ENCODE measurements around the gene NKTR.
"Not testable (repeated sequence)": the region's sequence is repeated elsewhere in the genome, so short reads cannot be mapped to it uniquely, and the experiment has no call there.

Gene NKTR

GRCh38 chr3:42597098-42597497 is 3.4 kb upstream of the NKTR start:
- H3K27ac ChIP-seq (ENCODE audit: low read depth, low read length); H3K27me3 ChIP-seq (ENCODE audit: insufficient read depth, low read length); H3K9me3 ChIP-seq (ENCODE audit: insufficient read depth, low read depth, low read length); H3K4me3 ChIP-seq (ENCODE audit: low read length); H3K9ac ChIP-seq (ENCODE audit: low read depth, low read length): not testable (repeated sequence)
- H3K4me1 ChIP-seq (ENCODE audit: insufficient read depth, low read length): peaks cover 15% of the 10 kb centered on the region
- peaks cover 44% of the 10 kb centered on the region for H3K36me3 ChIP-seq (ENCODE audit: insufficient read depth, low read length)
- 90% methylated on average over 7 of the region's 7 CpGs for WGBS

- peak overlapping the region; percentile 97 for H3K27ac ChIP-seq (ENCODE audit: low read depth, low read length)
- no peaks in the 10 kb centered on the region for H3K27me3 ChIP-seq (ENCODE audit: insufficient read depth, low read length)
- H3K36me3 ChIP-seq (ENCODE audit: insufficient read depth, low read length): peaks cover 33% of the 10 kb centered on the region
- H3K9ac ChIP-seq (ENCODE audit: low read depth, low read length): peak overlapping the region; percentile 95
- peaks cover 14% of the 10 kb centered on the region for H3K4me1 ChIP-seq (ENCODE audit: insufficient read depth, low read length)
- under 1% methylated on average over 30 of the region's 31 CpGs for WGBS
- H3K9me3 ChIP-seq (ENCODE audit: insufficient read depth, low read depth, low read length): no peaks in the 10 kb centered on the region; the same call in 1 of the 2 replicates
- H3K4me3 ChIP-seq (ENCODE audit: low read length): peak overlapping the region; percentile 88
Measured at GRCh38 chr3:42600958-42601675, 631 bp downstream of the NKTR start.

DNA sequence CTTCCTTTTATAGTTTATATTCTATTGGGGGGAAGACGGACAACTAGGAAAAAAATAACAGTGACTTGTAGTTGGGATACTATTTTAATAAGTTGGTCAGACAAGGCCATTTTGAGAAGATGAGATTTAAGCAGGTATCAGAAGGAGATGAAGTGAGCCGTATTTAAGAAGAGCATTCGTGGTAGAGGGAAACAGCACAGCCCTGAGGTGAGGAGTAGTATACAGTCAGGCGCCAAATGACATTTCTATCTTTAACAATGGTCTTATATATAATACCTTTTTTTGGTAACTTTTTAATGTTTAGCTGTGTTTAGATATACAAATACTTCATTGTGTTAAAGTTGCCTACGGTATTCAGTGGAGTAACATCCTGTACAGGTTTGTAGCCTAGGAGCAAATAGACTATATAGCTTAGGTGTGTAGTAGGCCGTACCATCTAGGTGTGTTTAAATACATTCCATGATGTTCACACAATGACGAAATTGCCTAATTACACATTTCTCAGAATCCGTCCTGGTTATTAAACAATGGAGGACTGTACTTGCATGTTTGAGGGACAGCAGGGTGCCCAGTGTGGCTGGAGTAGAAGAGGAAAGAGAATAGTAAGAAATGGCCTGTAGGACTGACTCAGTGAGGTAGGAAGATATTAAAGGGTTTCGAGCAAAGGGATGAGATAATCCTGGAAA is 1.6 kb downstream of the NKTR start:
- peaks cover 32% of the 10 kb centered on the region for H3K36me3 ChIP-seq (ENCODE audit: insufficient read depth, low read length)

DNA sequence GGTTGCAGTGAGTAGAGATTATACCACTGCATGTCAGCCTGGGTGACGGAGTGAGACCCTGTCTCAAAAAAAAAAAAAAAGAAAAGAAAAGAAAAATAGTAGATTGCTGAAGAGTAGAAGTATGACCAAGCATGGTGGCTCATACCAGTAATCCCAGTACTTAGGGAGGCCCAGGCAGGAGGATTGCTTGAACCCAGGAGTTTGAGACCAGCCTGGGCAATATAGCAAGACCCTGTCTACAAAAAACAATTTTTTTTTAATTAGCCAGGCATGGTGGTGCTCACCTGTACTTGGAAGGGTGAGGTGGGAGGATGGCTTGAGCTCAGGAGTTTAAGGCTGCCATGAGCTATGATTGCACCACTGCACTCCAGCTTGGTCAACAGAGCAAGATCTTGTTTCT is 2.5 kb downstream of the NKTR start:
- peaks cover 37% of the 10 kb centered on the region for H3K36me3 ChIP-seq (ENCODE audit: insufficient read depth, low read length)

More for the DNA sequence above, 1.6 kb downstream of the NKTR start:
- H3K27me3 ChIP-seq (ENCODE audit: insufficient read depth, low read length): no peaks in the 10 kb centered on the region
- no peak overlapping the region for H3K27ac ChIP-seq (ENCODE audit: low read depth, low read length)
- H3K9ac ChIP-seq (ENCODE audit: low read depth, low read length): peak overlapping the region; percentile 95; the same call in 1 of the 2 replicates
- no peaks in the 10 kb centered on the region; the same call in 1 of the 2 replicates for H3K9me3 ChIP-seq (ENCODE audit: insufficient read depth, low read depth, low read length)
- WGBS: 57% methylated on average over 8 of the region's 9 CpGs
- H3K4me1 ChIP-seq (ENCODE audit: insufficient read depth, low read length): peaks cover 16% of the 10 kb centered on the region
- peak overlapping the region; percentile 88 for H3K4me3 ChIP-seq (ENCODE audit: low read length)

DNA sequence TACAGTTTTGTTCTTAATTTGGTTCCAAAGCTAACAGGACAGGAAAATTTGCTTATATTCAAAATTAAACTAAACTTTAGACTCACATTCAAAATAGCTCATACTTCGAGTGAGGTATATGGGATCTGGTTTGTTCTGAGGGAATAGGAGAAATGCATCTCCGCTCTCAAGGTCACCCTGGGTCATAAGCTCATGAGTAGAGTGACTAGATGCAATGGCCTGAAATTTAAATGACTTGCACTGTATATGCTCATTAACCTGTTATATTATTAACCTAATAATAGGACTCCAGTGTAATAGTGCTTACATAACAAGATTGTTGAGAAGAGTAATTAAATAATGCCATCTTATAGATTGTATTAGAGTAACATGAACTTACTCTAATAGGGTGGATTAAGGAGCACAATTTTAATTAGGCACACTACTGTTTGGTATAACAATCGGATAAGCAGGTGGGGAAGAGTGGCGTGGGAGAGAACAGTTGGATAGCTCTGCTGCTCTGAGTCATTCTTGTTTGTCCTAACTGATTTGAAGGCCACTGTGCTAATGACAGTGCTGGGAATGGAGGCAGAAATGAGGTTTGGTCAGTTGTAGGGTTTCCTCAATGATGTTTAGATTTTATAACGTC is 5.2 kb downstream of the NKTR start:
- no peak overlapping the region for H3K9ac ChIP-seq (ENCODE audit: low read depth, low read length)
- peaks cover 57% of the 10 kb centered on the region for H3K36me3 ChIP-seq (ENCODE audit: insufficient read depth, low read length)
- H3K9me3 ChIP-seq (ENCODE audit: insufficient read depth, low read depth, low read length): no peaks in the 10 kb centered on the region; the same call in 1 of the 2 replicates
- no peaks in the 10 kb centered on the region for H3K27me3 ChIP-seq (ENCODE audit: insufficient read depth, low read length)
- H3K4me3 ChIP-seq (ENCODE audit: low read length): no peak overlapping the region
- H3K4me1 ChIP-seq (ENCODE audit: insufficient read depth, low read length): peaks cover 16% of the 10 kb centered on the region
- 86% methylated on average over 4 of the region's 5 CpGs for WGBS
- no peak overlapping the region for H3K27ac ChIP-seq (ENCODE audit: low read depth, low read length)

More for the DNA sequence above, 2.5 kb downstream of the NKTR start:
- Histone ChIP-seq H3K4me3 (ENCODE audit: low read length) (no peak overlapping the region), H3K4me1 (ENCODE audit: insufficient read depth, low read length) (peaks cover 16% of the 10 kb centered on the region), H3K9ac (ENCODE audit: low read depth, low read length) (no peak overlapping the region), H3K9me3 (ENCODE audit: insufficient read depth, low read depth, low read length) (no peaks in the 10 kb centered on the region; the same call in 1 of the 2 replicates), H3K27ac (ENCODE audit: low read depth, low read length) (no peak overlapping the region), H3K27me3 (ENCODE audit: insufficient read depth, low read length) (no peaks in the 10 kb centered on the region)
- 100% methylated on average over 1 of the region's 1 CpG for WGBS

GRCh38 chr3:42608581-42608980 is 8.1 kb downstream of the NKTR start:
- Histone ChIP-seq H3K4me3 (ENCODE audit: low read length) (no peak overlapping the region), H3K36me3 (ENCODE audit: insufficient read depth, low read length) (peaks cover 48% of the 10 kb centered on the region), H3K9ac (ENCODE audit: low read depth, low read length) (no peak overlapping the region), H3K4me1 (ENCODE audit: insufficient read depth, low read length) (peaks cover 9% of the 10 kb centered on the region; the same call in 1 of the 2 replicates), H3K9me3 (ENCODE audit: insufficient read depth, low read depth, low read length) (no peaks in the 10 kb centered on the region), H3K27ac (ENCODE audit: low read depth, low read length) (no peak overlapping the region), H3K27me3 (ENCODE audit: insufficient read depth, low read length) (no peaks in the 10 kb centered on the region)
- WGBS: 95% methylated on average over 4 of the region's 5 CpGs

GRCh38 chr3:42610976-42611375 is 10.5 kb downstream of the NKTR start:
- H3K27me3 ChIP-seq (ENCODE audit: insufficient read depth, low read length): no peaks in the 10 kb centered on the region
- 100% methylated on average over 1 of the region's 1 CpG for WGBS
- no peaks in the 10 kb centered on the region for H3K9me3 ChIP-seq (ENCODE audit: insufficient read depth, low read depth, low read length)
- H3K9ac ChIP-seq (ENCODE audit: low read depth, low read length): no peak overlapping the region
- no peak overlapping the region for H3K4me3 ChIP-seq (ENCODE audit: low read length)
- H3K27ac ChIP-seq (ENCODE audit: low read depth, low read length): no peak overlapping the region
- H3K4me1 ChIP-seq (ENCODE audit: insufficient read depth, low read length): peaks cover 3% of the 10 kb centered on the region; the same call in 1 of the 2 replicates
- peaks cover 40% of the 10 kb centered on the region for H3K36me3 ChIP-seq (ENCODE audit: insufficient read depth, low read length)

DNA sequence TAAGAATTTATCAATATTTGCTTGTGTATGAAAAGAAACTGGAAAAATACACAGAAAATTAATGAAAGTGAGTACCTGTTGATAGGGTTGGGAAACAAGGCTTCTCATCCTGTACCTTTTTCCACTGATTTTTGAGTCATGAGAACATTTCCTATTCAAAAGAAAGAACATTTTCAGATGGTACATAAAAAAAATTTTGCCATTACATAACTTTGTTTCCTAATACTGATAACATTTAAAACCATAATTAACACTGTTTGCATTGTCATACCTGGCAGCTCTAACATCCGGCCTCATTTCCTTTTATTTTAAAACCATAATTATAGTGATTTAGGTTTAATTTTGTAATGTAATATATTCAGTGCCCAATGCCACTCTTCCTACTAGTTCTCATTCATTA is 11.7 kb downstream of the NKTR start:
- Histone ChIP-seq H3K36me3 (ENCODE audit: insufficient read depth, low read length) (peaks cover 32% of the 10 kb centered on the region), H3K27ac (ENCODE audit: low read depth, low read length) (no peak overlapping the region), H3K9ac (ENCODE audit: low read depth, low read length) (no peak overlapping the region), H3K4me1 (ENCODE audit: insufficient read depth, low read length) (no peaks in the 10 kb centered on the region), H3K9me3 (ENCODE audit: insufficient read depth, low read depth, low read length) (no peaks in the 10 kb centered on the region), H3K4me3 (ENCODE audit: low read length) (no peak overlapping the region), H3K27me3 (ENCODE audit: insufficient read depth, low read length) (no peaks in the 10 kb centered on the region)
- no CpG with 5 or more reads among the region's 1 CpG for WGBS

GRCh38 chr3:42612928-42613327 is 12.4 kb downstream of the NKTR start:
- Histone ChIP-seq H3K36me3 (ENCODE audit: insufficient read depth, low read length) (peaks cover 37% of the 10 kb centered on the region), H3K9ac (ENCODE audit: low read depth, low read length) (no peak overlapping the region), H3K4me3 (ENCODE audit: low read length) (no peak overlapping the region), H3K27me3 (ENCODE audit: insufficient read depth, low read length) (no peaks in the 10 kb centered on the region), H3K27ac (ENCODE audit: low read depth, low read length) (no peak overlapping the region; the same call in 1 of the 2 replicates), H3K9me3 (ENCODE audit: insufficient read depth, low read depth, low read length) (no peaks in the 10 kb centered on the region), H3K4me1 (ENCODE audit: insufficient read depth, low read length) (no peaks in the 10 kb centered on the region)
- WGBS: 96% methylated on average over 3 of the region's 3 CpGs

DNA sequence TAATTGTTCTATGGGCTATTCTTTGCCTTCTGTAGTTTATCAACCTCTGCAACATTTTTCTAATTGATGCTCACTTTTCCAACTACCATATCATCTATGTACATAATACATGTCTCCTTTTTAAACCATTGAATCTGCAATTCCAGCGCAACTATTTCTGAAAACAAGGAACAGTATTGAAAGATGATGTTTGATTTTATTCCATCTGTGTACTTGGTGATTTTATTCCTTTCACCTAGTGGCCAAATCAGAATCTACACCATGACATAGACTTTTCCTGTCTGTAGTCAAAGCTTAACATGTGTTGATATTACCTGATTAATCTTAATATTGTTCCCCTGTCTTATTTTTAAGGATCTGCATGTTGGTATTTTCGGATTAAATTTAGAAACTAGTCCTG is 13.0 kb downstream of the NKTR start:
- no peak overlapping the region for H3K27ac ChIP-seq (ENCODE audit: low read depth, low read length)
- no peaks in the 10 kb centered on the region for H3K27me3 ChIP-seq (ENCODE audit: insufficient read depth, low read length)
- WGBS: no CpG with 5 or more reads among the region's 2 CpGs
- no peak overlapping the region for H3K9ac ChIP-seq (ENCODE audit: low read depth, low read length)
- no peaks in the 10 kb centered on the region for H3K9me3 ChIP-seq (ENCODE audit: insufficient read depth, low read depth, low read length)
- H3K4me3 ChIP-seq (ENCODE audit: low read length): no peak overlapping the region
- H3K4me1 ChIP-seq (ENCODE audit: insufficient read depth, low read length): no peaks in the 10 kb centered on the region
- H3K36me3 ChIP-seq (ENCODE audit: insufficient read depth, low read length): peaks cover 34% of the 10 kb centered on the region

DNA sequence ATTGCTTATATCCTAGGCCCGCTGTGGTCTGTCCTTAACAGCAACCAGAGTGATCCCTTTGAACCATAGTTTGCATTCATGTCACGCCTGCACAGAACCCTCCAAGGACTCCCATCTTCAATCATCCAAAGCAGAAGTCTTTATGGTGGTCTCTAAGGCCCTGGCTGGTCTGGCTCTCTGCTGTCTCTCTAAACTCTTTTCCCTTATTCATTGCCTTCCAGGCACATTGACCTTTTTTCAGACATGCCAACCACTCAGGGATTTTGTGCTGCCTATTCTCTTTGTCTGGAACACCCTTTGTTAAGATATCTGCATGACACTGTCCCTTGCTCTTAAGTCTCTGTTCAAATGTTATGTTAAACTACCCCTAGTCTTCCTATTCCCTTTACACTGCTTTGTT is 31.1 kb downstream of the NKTR start:
- Histone ChIP-seq H3K9me3 (ENCODE audit: insufficient read depth, low read depth, low read length) (no peaks in the 10 kb centered on the region), H3K27me3 (ENCODE audit: insufficient read depth, low read length) (no peaks in the 10 kb centered on the region), H3K4me1 (ENCODE audit: insufficient read depth, low read length) (peaks cover 30% of the 10 kb centered on the region), H3K4me3 (ENCODE audit: low read length) (no peak overlapping the region), H3K9ac (ENCODE audit: low read depth, low read length) (no peak overlapping the region), H3K27ac (ENCODE audit: low read depth, low read length) (peak overlapping the region; percentile 81; the same call in 1 of the 2 replicates), H3K36me3 (ENCODE audit: insufficient read depth, low read length) (peaks cover 94% of the 10 kb centered on the region)
- 68% methylated on average over 2 of the region's 2 CpGs for WGBS
